GM19324 (cell line): ENCODE data around the gene THSD8.
"Not testable (repeated sequence)": the region's sequence is repeated elsewhere in the genome, so short reads cannot be mapped to it uniquely, and the experiment has no call there.

Experiments used
- ATAC-seq: cut with Tn5 transposase; IDR thresholded peaks from one replicate; pipeline ENCODE4 v1.9.1; 2021; ENCODE audit warnings: mild to moderate bottlenecking, moderate library complexity; ENCODE audit not compliant: unreplicated experiment, low FRiP score

The THSD8 gene

GRCh38 chr19:12791345-12792050 is 10.4 kb upstream of the THSD8 start, which contains the start of gene JUNB:
JUNB (plus strand) TSS chr19:12791486; CDS start chr19:12791772, 286 bp downstream.
- ATAC-seq: peak; percentile 36

GRCh38 chr19:12792051-12792852 is 9.6 kb upstream of the THSD8 start:
- ATAC-seq: no peak

GRCh38 chr19:12792853-12793289 is 9.0 kb upstream of the THSD8 start:
- ATAC-seq: no peak

- peak; percentile 48 for ATAC-seq
These were observed 8.3 kb upstream of the THSD8 start for GRCh38 chr19:12793290-12794195.

GRCh38 chr19:12794196-12794941 is 7.5 kb upstream of the THSD8 start:
- ATAC-seq: no peak

- no peak for ATAC-seq
These were observed 6.9 kb upstream of the THSD8 start for GRCh38 chr19:12794971-12795381.

- no peak for ATAC-seq
These were observed 5.5 kb upstream of the THSD8 start for GRCh38 chr19:12796146-12797071.

GRCh38 chr19:12797141-12797587 is 4.7 kb upstream of the THSD8 start:
- ATAC-seq: no peak

- ATAC-seq: not testable (repeated sequence)
These were observed 4.3 kb upstream of the THSD8 start for GRCh38 chr19:12797607-12798006.

- ATAC-seq: no peak
These were observed 2.0 kb upstream of the THSD8 start for GRCh38 chr19:12799742-12800465.

- no peak for ATAC-seq
These were observed 1.5 kb upstream of the THSD8 start for GRCh38 chr19:12800466-12800770.

GRCh38 chr19:12800923-12801465 is 875 bp upstream of the THSD8 start:
- no peak for ATAC-seq

GRCh38 chr19:12802267-12803106 is 618 bp downstream of the THSD8 start:
- ATAC-seq: no peak

GRCh38 chr19:12804051-12804450 is 2.2 kb downstream of the THSD8 start:
- no peak for ATAC-seq

- peak; percentile 79 for ATAC-seq
These were observed 4.6 kb downstream of the THSD8 start, which contains the start of gene RNASEH2A for GRCh38 chr19:12806242-12807081. RNASEH2A (plus strand) TSS chr19:12806584; CDS start chr19:12806674, 90 bp downstream.

GRCh38 chr19:12815088-12815487 is 13.2 kb downstream of the THSD8 start:
- no peak for ATAC-seq
